Measurements from ENCODE around the gene TRIM58.

DNA sequence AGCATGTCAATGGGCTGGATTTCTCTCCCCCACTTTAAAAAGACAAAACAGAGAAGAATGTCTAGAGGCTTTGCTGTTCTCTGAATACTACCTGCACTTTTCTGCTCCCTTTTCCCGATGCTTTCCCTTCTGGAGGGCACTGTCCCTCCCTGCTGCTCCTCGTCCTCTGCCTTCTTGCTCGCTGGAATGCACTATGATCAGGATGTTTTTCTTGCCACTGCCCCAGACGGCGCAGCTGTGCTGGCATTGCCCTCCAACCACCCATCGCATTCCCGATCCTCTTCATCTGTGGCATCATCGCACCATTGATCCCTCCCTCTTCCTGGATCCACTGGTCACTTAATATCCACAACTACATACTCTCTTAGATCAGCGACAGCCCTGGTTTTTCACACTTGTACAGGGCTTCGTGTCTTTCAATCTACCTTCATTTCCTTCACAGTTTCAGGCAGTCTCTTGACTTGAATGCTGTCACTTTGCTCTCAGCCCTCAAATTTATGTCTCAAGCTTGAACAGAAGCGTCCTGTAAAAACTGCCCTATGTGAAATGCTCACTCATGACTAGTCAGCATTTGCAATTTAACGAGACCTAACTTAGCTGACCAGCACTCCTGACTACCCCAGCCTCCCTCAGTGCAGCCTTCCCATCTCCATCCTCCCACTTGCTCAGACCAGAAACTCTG, 11.8 kb upstream of the TRIM58 start:
- no peak for TF ChIP-seq ZNF426 (tag by site-specific recombination; IDR thresholded peaks at IDR 0.05)
- no peak for TF ChIP-seq ZBTB20 (tag by site-specific recombination; IDR thresholded peaks at IDR 0.05)
- TF ChIP-seq, protein P1, sequence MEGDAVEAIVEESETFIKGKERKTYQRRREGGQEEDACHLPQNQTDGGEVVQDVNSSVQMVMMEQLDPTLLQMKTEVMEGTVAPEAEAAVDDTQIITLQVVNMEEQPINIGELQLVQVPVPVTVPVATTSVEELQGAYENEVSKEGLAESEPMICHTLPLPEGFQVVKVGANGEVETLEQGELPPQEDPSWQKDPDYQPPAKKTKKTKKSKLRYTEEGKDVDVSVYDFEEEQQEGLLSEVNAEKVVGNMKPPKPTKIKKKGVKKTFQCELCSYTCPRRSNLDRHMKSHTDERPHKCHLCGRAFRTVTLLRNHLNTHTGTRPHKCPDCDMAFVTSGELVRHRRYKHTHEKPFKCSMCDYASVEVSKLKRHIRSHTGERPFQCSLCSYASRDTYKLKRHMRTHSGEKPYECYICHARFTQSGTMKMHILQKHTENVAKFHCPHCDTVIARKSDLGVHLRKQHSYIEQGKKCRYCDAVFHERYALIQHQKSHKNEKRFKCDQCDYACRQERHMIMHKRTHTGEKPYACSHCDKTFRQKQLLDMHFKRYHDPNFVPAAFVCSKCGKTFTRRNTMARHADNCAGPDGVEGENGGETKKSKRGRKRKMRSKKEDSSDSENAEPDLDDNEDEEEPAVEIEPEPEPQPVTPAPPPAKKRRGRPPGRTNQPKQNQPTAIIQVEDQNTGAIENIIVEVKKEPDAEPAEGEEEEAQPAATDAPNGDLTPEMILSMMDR (tag by site-specific recombination; IDR thresholded peaks at IDR 0.05): no peak
- TF ChIP-seq ZNF677 (tag by site-specific recombination; IDR thresholded peaks at IDR 0.05): no peak
- TF ChIP-seq, protein P2, sequence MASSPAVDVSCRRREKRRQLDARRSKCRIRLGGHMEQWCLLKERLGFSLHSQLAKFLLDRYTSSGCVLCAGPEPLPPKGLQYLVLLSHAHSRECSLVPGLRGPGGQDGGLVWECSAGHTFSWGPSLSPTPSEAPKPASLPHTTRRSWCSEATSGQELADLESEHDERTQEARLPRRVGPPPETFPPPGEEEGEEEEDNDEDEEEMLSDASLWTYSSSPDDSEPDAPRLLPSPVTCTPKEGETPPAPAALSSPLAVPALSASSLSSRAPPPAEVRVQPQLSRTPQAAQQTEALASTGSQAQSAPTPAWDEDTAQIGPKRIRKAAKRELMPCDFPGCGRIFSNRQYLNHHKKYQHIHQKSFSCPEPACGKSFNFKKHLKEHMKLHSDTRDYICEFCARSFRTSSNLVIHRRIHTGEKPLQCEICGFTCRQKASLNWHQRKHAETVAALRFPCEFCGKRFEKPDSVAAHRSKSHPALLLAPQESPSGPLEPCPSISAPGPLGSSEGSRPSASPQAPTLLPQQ (tag by site-specific recombination; IDR thresholded peaks at IDR 0.05): no peak
- no peak for TF ChIP-seq ZNF707 (tag by site-specific recombination; IDR thresholded peaks at IDR 0.05)
- no peak for TF ChIP-seq ZNF335 (tag by site-specific recombination; conservative IDR thresholded peaks at IDR 0.05)
